GM12864 (cell line): ENCODE results near the gene BAIAP2L2.
"Not testable (repeated sequence)": the region's sequence is repeated elsewhere in the genome, so short reads cannot be mapped to it uniquely, and the experiment has no call there.

Source experiments
- DNase-seq: peaks from one replicate; pipeline ENCODE4 v3.0.0-alpha.2; 2011; ENCODE audit warnings: low read depth
- H3K4me3 ChIP-seq: 2 replicates; pipeline ENCODE4 v1.5.1; 2011; ENCODE audit warnings: mild to moderate bottlenecking, low read depth, low read length, control low read depth
- CTCF ChIP-seq: IDR thresholded peaks from 2 replicates; pipeline ENCODE4 v1.5.1; 2011; ENCODE audit warnings: low read depth, mild to moderate bottlenecking, moderate library complexity, low read length, control low read depth, inconsistent platforms; ENCODE audit errors: missing control alignments

BAIAP2L2 gene

DNA sequence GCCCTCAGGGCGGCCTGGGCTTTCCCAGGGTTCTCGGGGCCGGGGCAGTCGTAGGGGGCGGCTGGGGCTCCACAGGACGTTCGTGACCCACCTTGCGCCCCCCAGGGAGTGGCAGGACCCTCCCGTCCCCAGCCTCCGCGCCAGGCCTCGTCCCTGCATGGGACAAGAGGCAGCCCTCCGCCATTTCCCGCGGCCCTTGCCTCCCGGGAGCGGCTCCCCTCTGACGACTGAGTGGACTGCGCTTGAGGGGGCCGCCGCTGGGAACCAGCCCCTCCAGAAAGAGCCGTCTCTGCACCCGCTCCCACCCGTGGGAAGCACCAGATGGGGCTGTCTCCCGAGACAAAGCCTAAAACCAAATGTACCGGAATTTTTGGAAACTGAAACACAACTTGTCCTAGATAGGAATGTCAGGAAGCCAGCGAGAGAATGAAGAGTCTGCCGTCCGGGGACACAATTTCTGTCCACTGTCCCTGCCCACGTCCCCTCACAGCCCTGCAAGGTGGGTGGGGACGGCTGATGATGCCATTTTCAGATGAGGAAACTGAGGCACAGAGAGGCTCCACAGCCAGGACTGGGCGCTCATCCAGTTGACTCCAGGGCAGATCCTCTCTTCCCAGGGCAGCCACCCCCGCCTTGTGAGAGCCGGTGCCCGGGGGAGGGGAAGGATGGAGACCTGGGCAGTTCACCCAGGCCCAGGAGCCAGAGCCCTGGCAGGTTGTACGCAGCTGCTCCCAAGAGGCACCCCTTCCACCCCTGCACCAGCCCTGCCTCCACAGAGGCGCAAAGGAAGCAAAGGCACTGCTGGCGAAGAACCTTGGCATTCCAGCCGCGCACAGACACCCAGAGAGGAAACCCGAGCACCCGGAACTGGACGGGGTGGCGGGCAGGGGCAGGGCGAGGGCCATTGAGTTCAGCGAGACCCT, 71.3 kb downstream of the BAIAP2L2 start:
- TF ChIP-seq CTCF = no peak
- H3K4me3 ChIP-seq = no peak overlapping the region
- DNase-seq = no peak

GRCh38 chr22:38038426-38038825, 72.1 kb downstream of the BAIAP2L2 start:
- DNase-seq = no peak
- no peak overlapping the region for H3K4me3 ChIP-seq
- no peak for TF ChIP-seq CTCF

GRCh38 chr22:38037367-38038150, 72.9 kb downstream of the BAIAP2L2 start:
- not testable (repeated sequence) for H3K4me3 ChIP-seq, DNase-seq

- no peak for DNase-seq
- no peak for TF ChIP-seq CTCF
- H3K4me3 ChIP-seq = no peak overlapping the region
Observed at GRCh38 chr22:38036392-38037062, 74.0 kb downstream of the BAIAP2L2 start.

DNA sequence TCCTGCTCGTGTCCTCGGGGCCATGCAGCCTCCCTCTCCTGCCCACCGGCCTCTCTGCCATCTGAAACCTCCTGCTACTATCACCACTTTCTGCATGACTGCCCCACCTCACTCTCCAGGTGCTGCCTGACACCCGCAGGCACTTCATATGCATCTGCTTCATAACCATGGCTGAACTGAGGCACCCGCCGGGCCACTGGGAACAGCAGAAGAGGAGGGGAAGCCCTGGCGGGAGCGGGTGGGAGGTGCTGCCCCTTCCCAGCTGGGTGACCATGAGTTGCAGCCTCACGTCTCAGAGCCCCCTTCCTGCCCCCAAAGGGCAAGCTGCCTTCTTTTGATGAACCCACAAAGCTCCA, 75.0 kb downstream of the BAIAP2L2 start:
- no peak for DNase-seq
- H3K4me3 ChIP-seq = no peak overlapping the region
- no peak for TF ChIP-seq CTCF
